IMR-90 (cell line): ENCODE measurements around the gene EVA1C. TPM values are rescaled to one million over a fixed set of nuclear protein-coding genes. Genes with fewer than 3 reads are reported as not detected.

ENCODE experiments used
- ATAC-seq: fragments of 200-7000 bp; cut with Tn5 transposase; 2 replicates; pipeline ENCODE4 v1.9.1; 2020; ENCODE audit warnings: low read depth, mild to moderate bottlenecking, moderate library complexity
- BruUV-seq: library from RNA; stranded (reverse); fragments of 400-500 nt; replicated peaks from 2 replicates; lab custom pipeline; 2021; lab: Mats Ljungman, UMichigan
- CTCF ChIA-PET: fragments of 300-600 bp; formaldehyde crosslinking; extraction: SDS; loops from one replicate; lab custom pipeline; 2021; ENCODE audit warnings: antibody characterized with exemption; lab: Yijun Ruan, JAX
- POLR2A ChIA-PET: fragments of 300-600 bp; sonication (Branson Sonifier 250); formaldehyde crosslinking; loops from one replicate; lab custom pipeline; 2022; ENCODE audit warnings: antibody characterized with exemption; ENCODE audit not compliant: unreplicated experiment; lab: Charles Lee
- DNase-seq: peaks from one replicate; pipeline ENCODE4 v3.0.0; 2013
- H2AFZ ChIP-seq: replicated peaks from 2 replicates; pipeline ENCODE3; 2013; ENCODE audit warnings: low read length, mild to moderate bottlenecking; ENCODE audit not compliant: poor library complexity
- H2AK5ac ChIP-seq: 2 replicates; pipeline ENCODE4 v1.6.1; 2013; ENCODE audit warnings: low read depth, low read length, inconsistent platforms
- H2AK9ac ChIP-seq: replicated peaks from 2 replicates; pipeline ENCODE3; 2013; ENCODE audit warnings: mild to moderate bottlenecking, low read depth, low read length, moderate library complexity; ENCODE audit not compliant: poor library complexity
- H2BK120ac ChIP-seq: 2 replicates; pipeline ENCODE4 v1.6.1; 2013; ENCODE audit warnings: low read depth, low read length, inconsistent platforms
- H2BK15ac ChIP-seq: 3 replicates; pipeline ENCODE4 v1.6.1; 2013; ENCODE audit warnings: low read depth, low read length, inconsistent platforms
- H2BK20ac ChIP-seq: 2 replicates; pipeline ENCODE4 v1.6.1; 2013; ENCODE audit warnings: low read depth, mild to moderate bottlenecking, inconsistent platforms, low read length, moderate library complexity
- H2BK5ac ChIP-seq: 2 replicates; pipeline ENCODE4 v1.6.1; 2013; ENCODE audit warnings: mild to moderate bottlenecking, low read depth, low read length, inconsistent platforms; ENCODE audit not compliant: poor library complexity, severe bottlenecking
- H3K14ac ChIP-seq: replicated peaks from 2 replicates; pipeline ENCODE4 v1.6.1; 2013; ENCODE audit warnings: low read depth, low read length, inconsistent platforms
- H3K18ac ChIP-seq: 2 replicates; pipeline ENCODE4 v1.6.1; 2013; ENCODE audit warnings: low read depth, low read length, control low read depth
- H3K23ac ChIP-seq: 2 replicates; pipeline ENCODE4 v1.6.1; 2013; ENCODE audit warnings: low read depth, low read length, inconsistent platforms
- H3K27ac ChIP-seq: 2 replicates; pipeline ENCODE4 v1.5.1; 2013; ENCODE audit warnings: mild to moderate bottlenecking, control low read depth, low read length; ENCODE audit not compliant: insufficient read depth
- H3K27me3 ChIP-seq: 2 replicates; pipeline ENCODE4 v1.6.1; 2013; ENCODE audit warnings: low read length; ENCODE audit not compliant: control insufficient read depth, insufficient read depth
- H3K36me3 ChIP-seq: 2 replicates; pipeline ENCODE4 v1.6.1; 2013; ENCODE audit warnings: low read length, mixed read lengths; ENCODE audit not compliant: control insufficient read depth, insufficient read depth
- H3K4ac ChIP-seq: 2 replicates; pipeline ENCODE4 v1.6.1; 2013; ENCODE audit warnings: low read depth, low read length, inconsistent platforms
- H3K4me1 ChIP-seq: 2 replicates; pipeline ENCODE4 v1.6.1; 2013; ENCODE audit warnings: low read length, mixed read lengths; ENCODE audit not compliant: control insufficient read depth, insufficient read depth
- H3K4me2 ChIP-seq: 2 replicates; pipeline ENCODE4 v1.6.1; 2013; ENCODE audit warnings: low read depth, mild to moderate bottlenecking, control low read depth, low read length, moderate library complexity
- H3K4me3 ChIP-seq: 2 replicates; pipeline ENCODE4 v1.5.1; 2013; ENCODE audit warnings: low read depth, mild to moderate bottlenecking, control low read depth, low read length, moderate library complexity; ENCODE audit not compliant: insufficient read depth
- H3K56ac ChIP-seq: 2 replicates; pipeline ENCODE4 v1.6.1; 2013; ENCODE audit warnings: low read length, inconsistent platforms; ENCODE audit not compliant: insufficient read depth; ENCODE audit errors: extremely low read depth
- H3K79me1 ChIP-seq, 2 experiments: 2 replicates each; pipeline ENCODE4 v1.6.1; 2013; ENCODE audit warnings: low read length in 2 of 2, inconsistent platforms in 1 of 2, low read depth in 1 of 2
- H3K9ac ChIP-seq: 2 replicates; pipeline ENCODE4 v1.6.1; 2013; ENCODE audit warnings: low read depth, low read length, control low read depth
- H3K9me1 ChIP-seq: 2 replicates; pipeline ENCODE4 v1.6.1; 2013; ENCODE audit warnings: low read length, inconsistent platforms; ENCODE audit not compliant: insufficient read depth
- H3K9me3 ChIP-seq: 2 replicates; pipeline ENCODE4 v1.6.1; 2013; ENCODE audit warnings: low read length; ENCODE audit not compliant: control insufficient read depth, insufficient read depth
- H4K20me1 ChIP-seq: 2 replicates; pipeline ENCODE4 v1.6.1; 2013; ENCODE audit warnings: low read length, inconsistent platforms; ENCODE audit not compliant: insufficient read depth
- H4K5ac ChIP-seq: 2 replicates; pipeline ENCODE4 v1.6.1; 2013; ENCODE audit warnings: mild to moderate bottlenecking, low read depth, low read length, control low read depth
- H4K8ac ChIP-seq, 2 experiments: 2 replicates each; pipeline ENCODE4 v1.6.1; 2013; ENCODE audit warnings: low read depth in 2 of 2, low read length in 2 of 2, control low read depth in 1 of 2, inconsistent platforms in 1 of 2
- H4K91ac ChIP-seq: 2 replicates; pipeline ENCODE4 v1.6.1; 2013; ENCODE audit warnings: low read depth, low read length, inconsistent platforms; ENCODE audit not compliant: insufficient read depth
- CHD1 ChIP-seq: IDR thresholded peaks from 2 replicates; pipeline ENCODE4 v1.6.1; 2012; ENCODE audit warnings: low read depth, low read length, improper control_type of control experiment
- FOS ChIP-seq: fragments of 150-350 bp; IDR thresholded peaks from 2 replicates; pipeline ENCODE4 v1.6.1; 2016; ENCODE audit warnings: low read depth, low read length
- MAZ ChIP-seq: IDR thresholded peaks from 2 replicates; pipeline ENCODE4 v1.6.1; 2012; ENCODE audit warnings: low read depth, mild to moderate bottlenecking, low read length, improper control_type of control experiment, moderate library complexity, borderline replicate concordance
- MXI1 ChIP-seq: IDR thresholded peaks from 2 replicates; pipeline ENCODE4 v1.6.1; 2012; ENCODE audit warnings: low read depth, mild to moderate bottlenecking, low read length, moderate library complexity, borderline replicate concordance
- NFE2L2 ChIP-seq: fragments of 150-350 bp; IDR thresholded peaks from 2 replicates; pipeline ENCODE4 v1.6.1; 2016; ENCODE audit warnings: low read depth, mild to moderate bottlenecking, low read length
- POLR2A ChIP-seq: IDR thresholded peaks from 2 replicates; pipeline ENCODE4 v1.6.1; 2012; ENCODE audit warnings: mild to moderate bottlenecking, low read depth, low read length
- RAD21 ChIP-seq: IDR thresholded peaks from 2 replicates; pipeline ENCODE4 v1.6.1; 2012; ENCODE audit warnings: low read length, improper control_type of control experiment
- RCOR1 ChIP-seq: IDR thresholded peaks from 2 replicates; pipeline ENCODE4 v1.6.1; 2012; ENCODE audit warnings: mild to moderate bottlenecking, low read length, improper control_type of control experiment; ENCODE audit not compliant: insufficient replicate concordance
- WGBS, 2 experiments: methylation state at CpG; one replicate each; pipeline versions ENCODE4 v1.1.5 to v1.1.7; 2013; ENCODE audit warnings: missing lambda C conversion rate in 2 of 2; ENCODE audit not compliant: insufficient read length in 1 of 2; ENCODE audit errors: extremely low coverage in 2 of 2; 5-methylcytosine and 5-hydroxymethylcytosine counted together
- dilution Hi-C: fragments of 300-500 bp; cut with HindIII; formaldehyde crosslinking; loops from one replicate; pipeline ENCODE4 v1.14.3; 2018; ENCODE audit warnings: low sequenced_read_pairs; ENCODE audit not compliant: unreplicated experiment
- in situ Hi-C: fragments of 300-500 bp; cut with MboI; formaldehyde crosslinking; loops from 3 replicates; pipeline ENCODE4 v1.14.3; 2019; ENCODE audit warnings: low sequenced_read_pairs, inconsistent platforms, mixed read lengths
- intact Hi-C: fragments of 100-400 bp; cut with micrococcal nuclease; formaldehyde crosslinking; loops from 2 replicates; pipeline ENCODE4 v1.10.0; 2022
- polyA plus RNA-seq, 3 experiments: library from polyadenylated mRNA; depleted of rRNA; stranded (reverse); fragments of >200 nt; gene quantifications; 2 replicates each; pipeline ENCODE4 v1.2.3, GENCODE V29; 2012; ENCODE audit warnings: low replicate concordance in 1 of 3
- total RNA-seq: library from RNA; depleted of rRNA; stranded (reverse); fragments of >200 nt; gene quantifications from 2 replicates; pipeline ENCODE4 v1.2.3, GENCODE V29; 2012
- TF ChIP-seq, protein P1 (sequence below): conservative IDR thresholded peaks from 2 replicates; pipeline ENCODE4 v1.5.1; 2012; ENCODE audit warnings: mild to moderate bottlenecking, low read depth, low read length, improper control_type of control experiment
- TF ChIP-seq, protein P2 (sequence below): fragments of 150-350 bp; IDR thresholded peaks from 2 replicates; pipeline ENCODE4 v1.6.1; 2017; ENCODE audit warnings: mild to moderate bottlenecking, antibody characterized with exemption, low read length, low read depth

The EVA1C gene
- total and polyA plus RNA-seq, 2 of the 4 experiments (the other 2 are of a cell fraction), result 0.72 to 1.1 TPM

DNA sequence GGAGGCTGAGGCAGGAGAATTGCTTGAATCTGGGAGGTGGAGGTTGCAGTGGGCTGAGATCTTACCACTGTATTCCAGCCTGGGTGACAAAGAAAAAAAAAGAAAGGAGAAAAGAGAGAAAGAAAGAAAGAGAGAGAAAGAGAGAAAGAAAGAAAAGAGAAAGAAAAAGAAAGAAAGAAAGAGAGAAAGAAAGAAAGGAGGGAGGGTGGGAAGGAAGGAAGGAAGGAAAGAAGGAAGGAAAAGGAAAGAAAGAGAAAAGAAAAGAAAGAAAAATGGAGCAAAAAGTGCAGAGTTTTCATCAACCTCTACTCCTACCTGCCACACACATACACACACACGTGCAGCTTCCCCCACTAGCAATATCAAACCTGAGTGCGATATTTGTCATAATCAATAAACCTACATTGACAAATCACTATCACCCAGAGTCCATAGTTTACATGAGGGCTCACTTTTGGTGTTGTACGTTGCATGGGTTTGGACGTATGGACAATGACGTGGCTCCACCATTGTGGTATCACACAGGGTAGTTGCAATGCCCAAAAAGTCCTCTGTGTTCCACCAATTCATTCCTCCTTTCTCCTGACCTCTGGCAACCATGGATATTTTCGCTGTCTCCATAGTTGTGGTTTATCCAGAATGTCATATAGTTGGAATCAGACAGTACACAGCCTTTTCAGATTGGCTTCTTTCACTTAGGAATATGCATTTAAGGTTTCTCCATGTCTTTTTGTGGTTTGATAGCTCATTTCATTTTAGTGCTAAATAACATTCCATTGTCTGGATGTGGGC, 36.5 kb downstream of the EVA1C start:
- Histone ChIP-seq H4K91ac (peak overlapping the region; percentile 74; the same call in 1 of the 2 replicates), H2BK15ac (no peak overlapping the region), H2AK9ac (no peak overlapping the region), H3K23ac (no peak overlapping the region), H2AK5ac (no peak overlapping the region; the same call in 1 of the 2 replicates), H2BK120ac (peak overlapping the region; percentile 64; the same call in 1 of the 2 replicates), H3K18ac (peak overlapping the region; percentile 61; the same call in 1 of the 2 replicates), H3K9me3 (no peaks in the 10 kb centered on the region), H2AFZ (no peak overlapping the region), H4K20me1 (no peaks in the 10 kb centered on the region), H3K27me3 (no peaks in the 10 kb centered on the region), H3K4ac (peak overlapping the region; percentile 75), H2BK5ac (peak overlapping the region; percentile 65), H3K14ac (0 out of 2 replicates have a peak overlapping the region, but pooled peaks have one; percentile 76), H2BK20ac (peak overlapping the region; percentile 82), H4K8ac (0 out of 4 replicates have a peak overlapping the region, but pooled peaks of 1 of the 2 experiments have one; percentile 26), H3K9ac (no peak overlapping the region), H4K5ac (peak overlapping the region; percentile 78; the same call in 1 of the 2 replicates), H3K9me1 (peaks cover 6% of the 10 kb centered on the region; the same call in 1 of the 2 replicates), H3K56ac (no peak overlapping the region), H3K36me3 (no peaks in the 10 kb centered on the region), H3K79me1 (peaks cover 0 to 11% of the 10 kb centered on the region in 2 experiments; a peak in 1 of 4 replicates), H3K4me1 (peaks cover 16% of the 10 kb centered on the region), H3K4me3 (no peak overlapping the region), H3K27ac (no peak overlapping the region), H3K4me2 (no peak overlapping the region)
- dilution Hi-C loops (no loop called here), intact Hi-C loops (no loop called here), in situ Hi-C loops (no loop called here)
- ATAC-seq (no peak), DNase-seq (peak; percentile 33)
- TF ChIP-seq RAD21 (no peak), FOS (no peak), POLR2A (no peak), MXI1 (no peak), MAZ (no peak), NFE2L2 (no peak), RCOR1 (no peak), CHD1 (no peak)
- TF ChIP-seq, protein P1, sequence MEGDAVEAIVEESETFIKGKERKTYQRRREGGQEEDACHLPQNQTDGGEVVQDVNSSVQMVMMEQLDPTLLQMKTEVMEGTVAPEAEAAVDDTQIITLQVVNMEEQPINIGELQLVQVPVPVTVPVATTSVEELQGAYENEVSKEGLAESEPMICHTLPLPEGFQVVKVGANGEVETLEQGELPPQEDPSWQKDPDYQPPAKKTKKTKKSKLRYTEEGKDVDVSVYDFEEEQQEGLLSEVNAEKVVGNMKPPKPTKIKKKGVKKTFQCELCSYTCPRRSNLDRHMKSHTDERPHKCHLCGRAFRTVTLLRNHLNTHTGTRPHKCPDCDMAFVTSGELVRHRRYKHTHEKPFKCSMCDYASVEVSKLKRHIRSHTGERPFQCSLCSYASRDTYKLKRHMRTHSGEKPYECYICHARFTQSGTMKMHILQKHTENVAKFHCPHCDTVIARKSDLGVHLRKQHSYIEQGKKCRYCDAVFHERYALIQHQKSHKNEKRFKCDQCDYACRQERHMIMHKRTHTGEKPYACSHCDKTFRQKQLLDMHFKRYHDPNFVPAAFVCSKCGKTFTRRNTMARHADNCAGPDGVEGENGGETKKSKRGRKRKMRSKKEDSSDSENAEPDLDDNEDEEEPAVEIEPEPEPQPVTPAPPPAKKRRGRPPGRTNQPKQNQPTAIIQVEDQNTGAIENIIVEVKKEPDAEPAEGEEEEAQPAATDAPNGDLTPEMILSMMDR, result no peak
- TF ChIP-seq, protein P2, sequence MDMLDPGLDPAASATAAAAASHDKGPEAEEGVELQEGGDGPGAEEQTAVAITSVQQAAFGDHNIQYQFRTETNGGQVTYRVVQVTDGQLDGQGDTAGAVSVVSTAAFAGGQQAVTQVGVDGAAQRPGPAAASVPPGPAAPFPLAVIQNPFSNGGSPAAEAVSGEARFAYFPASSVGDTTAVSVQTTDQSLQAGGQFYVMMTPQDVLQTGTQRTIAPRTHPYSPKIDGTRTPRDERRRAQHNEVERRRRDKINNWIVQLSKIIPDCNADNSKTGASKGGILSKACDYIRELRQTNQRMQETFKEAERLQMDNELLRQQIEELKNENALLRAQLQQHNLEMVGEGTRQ, result no peak
- ChIA-PET POLR2A (interaction anchor here (0.6 kb wide), 1 partner anchor 15 kb away, joined by 4 read pairs; no protein-coding TSS in a partner anchor), CTCF (no interaction called here)
- BruUV-seq, result no TSS peak
- WGBS, 2 experiments, result no CpG with 5 or more reads among the region's 6 CpGs
